ENCODE results near the gene ANKRD16. TPM values are rescaled to one million over a fixed set of nuclear protein-coding genes. Genes with fewer than 3 reads are reported as not detected.

ANKRD16 gene
- total and polyA plus RNA-seq, 9 donors: 6.6 to 15.3 (median 9.6) TPM

DNA sequence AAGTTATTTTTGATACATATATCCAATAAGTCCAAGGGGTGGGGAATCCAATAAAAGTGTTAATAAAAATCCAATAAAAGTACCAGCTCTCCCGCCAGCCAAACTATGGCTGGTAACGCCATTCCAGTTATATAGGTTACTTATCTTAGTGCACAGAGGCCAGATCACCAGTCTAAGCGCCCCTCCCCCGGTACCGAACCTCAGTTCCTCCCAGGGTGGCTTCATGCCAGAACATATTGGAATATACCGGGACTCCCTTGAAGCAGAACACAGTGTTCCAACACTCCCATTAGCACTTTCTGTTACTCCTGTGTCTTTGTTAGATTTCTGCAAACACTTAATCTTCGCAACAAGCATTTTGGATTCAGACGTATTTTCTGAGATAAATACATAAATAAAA is 7.8 kb upstream of the ANKRD16 start:
- no peak for TF ChIP-seq EP300 (IDR thresholded peaks at IDR 0.05)
- TF ChIP-seq POLR2A (IDR thresholded peaks at IDR 0.05): no peak
- TF ChIP-seq CTCF (IDR thresholded peaks at IDR 0.05): no peak
- Histone ChIP-seq H3K36me3 (no peaks in the 10 kb centered on the region), H3K27me3 (no peaks in the 10 kb centered on the region), H3K4me1 (ENCODE audit: insufficient read depth) (peaks cover 2% of the 10 kb centered on the region), H3K27ac (no peak overlapping the region), H3K4me3 (no peak overlapping the region), H3K9me3 (no peaks in the 10 kb centered on the region)
- DNase-seq: peak in 1 of 5 donors; percentile 61
- intact Hi-C loops (cut with DNase I): loop anchor here in 1 of 4 donors (10.0 kb wide), 1 partner anchor 47 kb away; no protein-coding TSS in a partner anchor
- 57 to 77% (median 76%) methylated on average over 8 of the region's 8 CpGs for WGBS, 3 donors

DNA sequence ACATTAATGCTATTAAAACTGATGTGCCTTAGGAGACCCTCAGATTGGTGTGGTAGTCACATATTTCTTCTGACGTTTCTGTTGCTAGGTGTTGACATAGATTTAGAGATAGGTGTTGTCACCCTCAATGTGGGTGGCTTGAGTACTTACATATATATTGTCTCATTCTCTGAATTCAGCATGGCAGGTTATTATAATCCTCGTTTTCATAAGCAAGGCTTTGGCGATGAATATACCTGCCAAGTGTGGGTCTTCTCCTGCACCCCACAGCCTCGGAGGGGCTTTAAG is 7.3 kb upstream of the ANKRD16 start:
- 79 to 91% (median 86%) methylated on average over 4 of the region's 4 CpGs for WGBS, 3 donors
- DNase-seq: no peak
- H3K4me1 ChIP-seq (ENCODE audit: insufficient read depth): peaks cover 3% of the 10 kb centered on the region
- H3K27me3 ChIP-seq: no peaks in the 10 kb centered on the region
- TF ChIP-seq EP300 (IDR thresholded peaks at IDR 0.05): no peak
- TF ChIP-seq CTCF (IDR thresholded peaks at IDR 0.05): no peak
- no peak for TF ChIP-seq POLR2A (IDR thresholded peaks at IDR 0.05)
- no peak overlapping the region for H3K4me3 ChIP-seq
- no peaks in the 10 kb centered on the region for H3K36me3 ChIP-seq
- intact Hi-C loops (cut with DNase I): loop anchor here in 1 of 4 donors (10.0 kb wide), 1 partner anchor 48 kb away; no protein-coding TSS in a partner anchor
- H3K9me3 ChIP-seq: no peaks in the 10 kb centered on the region
- H3K27ac ChIP-seq: no peak overlapping the region

DNA sequence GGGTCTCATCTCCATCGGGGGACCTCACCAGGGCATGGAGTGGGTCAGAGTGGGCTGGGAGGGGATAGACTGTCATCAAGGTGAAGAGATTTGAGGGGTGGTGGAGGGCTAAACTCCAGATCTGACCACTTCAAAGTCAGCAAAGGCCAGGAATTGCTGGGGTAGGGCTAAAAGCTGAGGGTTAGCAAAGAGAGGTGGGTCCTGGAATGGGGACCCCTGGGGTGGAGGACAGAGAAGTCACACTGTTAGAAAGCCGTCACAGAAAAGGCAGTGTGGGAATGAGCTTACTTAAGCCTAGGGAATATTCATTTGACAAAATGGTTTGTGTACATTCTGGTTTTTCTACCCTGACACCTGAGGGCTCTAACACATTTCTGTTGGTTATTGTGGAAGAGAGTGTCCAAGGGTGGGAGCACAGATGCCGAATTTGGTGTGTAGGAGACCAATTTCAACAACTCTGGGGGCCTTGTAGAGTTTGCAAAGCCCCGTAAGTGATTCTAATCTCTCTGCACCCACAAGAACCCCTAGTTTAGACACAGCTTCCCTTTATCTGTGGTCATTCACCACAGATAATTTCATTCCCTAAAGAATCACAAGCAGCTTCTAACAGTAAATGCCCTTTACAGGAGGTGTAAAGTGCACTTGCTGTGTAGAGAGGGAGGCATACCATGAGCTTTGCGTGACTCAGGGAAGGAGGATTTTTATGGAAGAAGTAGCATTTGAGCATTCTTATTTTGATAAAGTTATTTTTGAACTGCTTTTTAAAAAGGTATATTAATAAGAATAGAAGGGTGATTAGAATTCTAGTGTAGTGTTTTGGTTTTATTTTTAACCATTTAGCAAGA is 6.7 kb upstream of the ANKRD16 start:
- WGBS, 3 donors: 76 to 78% (median 78%) methylated on average over 5 of the region's 5 CpGs
- H3K27ac ChIP-seq: no peak overlapping the region
- no peak overlapping the region for H3K4me3 ChIP-seq
- TF ChIP-seq EP300 (IDR thresholded peaks at IDR 0.05): no peak
- no peak for TF ChIP-seq CTCF (IDR thresholded peaks at IDR 0.05)
- TF ChIP-seq POLR2A (IDR thresholded peaks at IDR 0.05): no peak
- H3K36me3 ChIP-seq: no peaks in the 10 kb centered on the region
- no peak for DNase-seq
- intact Hi-C loops (cut with DNase I): loop anchor here in 1 of 4 donors (10.0 kb wide), 1 partner anchor 48 kb away; no protein-coding TSS in a partner anchor
- H3K9me3 ChIP-seq: no peaks in the 10 kb centered on the region
- peaks cover 4% of the 10 kb centered on the region for H3K4me1 ChIP-seq (ENCODE audit: insufficient read depth)
- no peaks in the 10 kb centered on the region for H3K27me3 ChIP-seq

DNA sequence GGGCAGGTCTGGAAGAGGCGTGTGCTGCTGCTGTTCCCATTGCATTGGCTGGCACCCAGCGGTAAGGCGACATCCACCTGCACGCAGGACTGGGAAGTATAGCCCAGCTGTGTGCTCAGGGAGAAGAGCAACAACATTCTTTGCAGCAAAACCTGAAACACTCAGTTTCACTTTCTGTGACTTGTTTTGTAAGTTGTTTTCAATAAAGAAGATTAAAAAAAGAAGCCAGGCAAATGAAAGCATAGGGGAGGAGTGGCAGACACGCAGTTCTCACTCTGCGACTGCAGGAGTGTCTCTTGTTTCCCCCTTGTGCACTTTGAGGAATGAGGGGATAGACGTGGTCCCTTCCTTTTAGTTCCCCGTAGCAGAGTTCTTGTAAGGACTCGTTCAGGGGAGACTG is 6.1 kb upstream of the ANKRD16 start:
- no peak for DNase-seq
- Histone ChIP-seq H3K4me3 (no peak overlapping the region), H3K27ac (no peak overlapping the region), H3K9me3 (no peaks in the 10 kb centered on the region), H3K4me1 (ENCODE audit: insufficient read depth) (peaks cover 6% of the 10 kb centered on the region), H3K36me3 (no peaks in the 10 kb centered on the region), H3K27me3 (no peaks in the 10 kb centered on the region)
- WGBS, 3 donors: 37 to 55% (median 42%) methylated on average over 9 of the region's 9 CpGs
- TF ChIP-seq POLR2A (IDR thresholded peaks at IDR 0.05): no peak
- no peak for TF ChIP-seq CTCF (IDR thresholded peaks at IDR 0.05)
- TF ChIP-seq EP300 (IDR thresholded peaks at IDR 0.05): no peak
- intact Hi-C loops (cut with DNase I): loop anchor here in 1 of 4 donors (10.0 kb wide), 1 partner anchor 49 kb away; no protein-coding TSS in a partner anchor
